ENCODE measurements around the gene BHLHE40.

BHLHE40 gene

GRCh38 chr3:4981665-4982494 is 2.6 kb downstream of the BHLHE40 start:
- H3K4me3 ChIP-seq (ENCODE audit: low read depth, low read length), result peak overlapping the region; percentile 85
- peak; percentile 75 for DNase-seq (ENCODE audit: low read depth)
- no peak; the same call in 1 of the 2 replicates for TF ChIP-seq MAX (IDR thresholded peaks at IDR 0.05; ENCODE audit: low read depth, low read length)
- TF ChIP-seq CTCF (IDR thresholded peaks at IDR 0.05; ENCODE audit: low read depth, low read length), result peak; percentile 6
- no peak for TF ChIP-seq POLR2A (IDR thresholded peaks at IDR 0.05; ENCODE audit: extremely low read depth, insufficient read length)
- TF ChIP-seq MYC (IDR thresholded peaks at IDR 0.05; ENCODE audit: low read depth, low read length), result peak; percentile 17; the same call in 1 of the 2 replicates

- TF ChIP-seq CTCF (IDR thresholded peaks at IDR 0.05; ENCODE audit: low read depth, low read length), result no peak
- TF ChIP-seq MYC (IDR thresholded peaks at IDR 0.05; ENCODE audit: low read depth, low read length), result no peak
- no peak for TF ChIP-seq MAX (IDR thresholded peaks at IDR 0.05; ENCODE audit: low read depth, low read length)
- TF ChIP-seq POLR2A (IDR thresholded peaks at IDR 0.05; ENCODE audit: extremely low read depth, insufficient read length), result no peak
- DNase-seq (ENCODE audit: low read depth), result peak; percentile 60
- peak overlapping the region; percentile 38 for H3K4me3 ChIP-seq (ENCODE audit: low read depth, low read length)
Measured at GRCh38 chr3:4982773-4983738, 3.8 kb downstream of the BHLHE40 start.

GRCh38 chr3:4983739-4984510 is 4.7 kb downstream of the BHLHE40 start:
- TF ChIP-seq MYC (IDR thresholded peaks at IDR 0.05; ENCODE audit: low read depth, low read length), result no peak; the same call in 1 of the 2 replicates
- no peak for TF ChIP-seq POLR2A (IDR thresholded peaks at IDR 0.05; ENCODE audit: extremely low read depth, insufficient read length)
- TF ChIP-seq CTCF (IDR thresholded peaks at IDR 0.05; ENCODE audit: low read depth, low read length), result no peak
- TF ChIP-seq MAX (IDR thresholded peaks at IDR 0.05; ENCODE audit: low read depth, low read length), result no peak; the same call in 1 of the 2 replicates
- H3K4me3 ChIP-seq (ENCODE audit: low read depth, low read length), result peak overlapping the region; percentile 38
- peak; percentile 98 for DNase-seq (ENCODE audit: low read depth)

- no peak for TF ChIP-seq POLR2A (IDR thresholded peaks at IDR 0.05; ENCODE audit: extremely low read depth, insufficient read length)
- TF ChIP-seq CTCF (IDR thresholded peaks at IDR 0.05; ENCODE audit: low read depth, low read length), result no peak
- TF ChIP-seq MAX (IDR thresholded peaks at IDR 0.05; ENCODE audit: low read depth, low read length), result no peak
- no peak for TF ChIP-seq MYC (IDR thresholded peaks at IDR 0.05; ENCODE audit: low read depth, low read length)
- DNase-seq (ENCODE audit: low read depth), result no peak
- H3K4me3 ChIP-seq (ENCODE audit: low read depth, low read length), result peak overlapping the region; percentile 12
Measured at GRCh38 chr3:4984511-4984864, 5.3 kb downstream of the BHLHE40 start.
